Fibroblast of mammary gland (primary cell): ENCODE results near the gene DDX39A.

Experiments used
- DNase-seq: peaks from one replicate; pipeline ENCODE4 v3.0.0-alpha.2; 2010; ENCODE audit warnings: low read depth
- H3K4me3 ChIP-seq: 2 replicates; pipeline ENCODE4 v1.5.1; 2011; ENCODE audit warnings: low read depth, mild to moderate bottlenecking, low read length, moderate library complexity; ENCODE audit not compliant: control insufficient read depth
- CTCF ChIP-seq: conservative IDR thresholded peaks from 2 replicates; pipeline ENCODE4 v1.5.1; 2011; ENCODE audit warnings: low read depth, low read length, inconsistent platforms; ENCODE audit not compliant: control insufficient read depth, insufficient read depth

The DDX39A gene

GRCh38 chr19:14433554-14434501, 14.7 kb upstream of the DDX39A start:
- DNase-seq, result no peak
- H3K4me3 ChIP-seq, result peak overlapping the region; percentile 67
- no peak for TF ChIP-seq CTCF

GRCh38 chr19:14432791-14433553, 13.8 kb upstream of the DDX39A start, which contains the start of gene PKN1:
Gene PKN1, plus strand, starts transcription at chr19:14433306. Its CDS starts 216 bp downstream, at chr19:14433522.
- peak within 1 kb of the TSS; percentile 67 for H3K4me3 ChIP-seq
- no peak for DNase-seq
- no peak for TF ChIP-seq CTCF

GRCh38 chr19:14430712-14431111, 11.6 kb upstream of the DDX39A start:
- no peak for DNase-seq
- no peak for TF ChIP-seq CTCF
- H3K4me3 ChIP-seq, result no peak overlapping the region

GRCh38 chr19:14428882-14429416, 9.8 kb upstream of the DDX39A start:
- TF ChIP-seq CTCF, result no peak
- no peak overlapping the region for H3K4me3 ChIP-seq
- DNase-seq, result no peak

- no peak for TF ChIP-seq CTCF
- no peak for DNase-seq
- H3K4me3 ChIP-seq, result no peak overlapping the region
These were observed 8.3 kb upstream of the DDX39A start for GRCh38 chr19:14427461-14427860.

GRCh38 chr19:14425696-14426138, 6.6 kb upstream of the DDX39A start:
- H3K4me3 ChIP-seq, result no peak overlapping the region
- peak; percentile 85 for DNase-seq
- no peak for TF ChIP-seq CTCF
